ENCODE data around the gene FBXO46. TPM values are rescaled to one million over a fixed set of nuclear protein-coding genes. Genes with fewer than 3 reads are reported as not detected.

The FBXO46 gene
- polyA plus RNA-seq, 1 of the 3 experiments (the other 2 are of a cell fraction), result 5.6 TPM

DNA sequence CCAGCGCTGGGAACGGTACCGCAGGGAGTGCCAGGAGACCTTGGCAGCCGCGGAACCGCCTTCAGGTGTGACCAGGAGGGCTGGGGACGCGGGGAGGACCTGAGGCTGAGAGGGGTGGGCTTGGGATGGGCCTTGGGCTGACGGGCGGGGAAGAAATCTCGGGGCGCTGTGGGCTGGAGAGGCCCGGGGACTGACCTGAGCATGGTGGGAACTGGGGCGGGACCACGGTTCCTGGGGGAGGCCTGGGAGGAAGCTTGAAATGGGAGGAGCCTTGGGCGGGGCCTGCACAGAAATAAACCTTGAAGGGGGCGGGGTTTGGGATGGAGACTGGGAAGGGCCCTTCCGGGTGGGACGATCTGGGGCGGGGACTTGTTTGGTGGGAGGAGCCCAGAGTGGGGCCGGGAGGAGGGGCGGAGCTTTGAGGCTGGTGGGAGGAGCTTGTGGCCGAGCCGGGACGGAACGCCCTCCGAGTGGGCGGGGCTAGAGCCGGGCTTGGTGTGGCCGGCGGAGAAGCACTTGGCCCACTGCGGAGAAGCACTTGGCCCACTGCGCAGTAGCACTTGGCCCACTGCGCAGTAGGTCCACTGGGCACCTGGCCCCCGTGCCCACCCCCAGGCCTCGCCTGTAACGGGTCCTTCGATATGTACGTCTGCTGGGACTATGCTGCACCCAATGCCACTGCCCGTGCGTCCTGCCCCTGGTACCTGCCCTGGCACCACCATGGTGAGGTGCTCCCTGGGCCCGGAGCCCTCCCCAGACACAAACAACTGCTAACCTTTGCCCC is 59.8 kb downstream of the FBXO46 start:
- Histone ChIP-seq H3K9me3 (no peaks in the 10 kb centered on the region), H3K4me1 (ENCODE audit: control insufficient read depth in 1 of 2, insufficient read depth in 2 of 2, low read depth in 1 of 2, low read length in 1 of 2) (peaks cover 4 to 15% of the 10 kb centered on the region in 2 experiments; a peak in 2 of 4 replicates), H3K27me3 (ENCODE audit: insufficient read depth) (no peaks in the 10 kb centered on the region), H3F3A (replicated peaks; ENCODE audit: insufficient read depth) (peaks cover 4% of the 10 kb centered on the region), H3K9me2 (no peaks in the 10 kb centered on the region), H3K4me2 (no peak overlapping the region; the same call in 1 of the 2 replicates), H2AFZ (ENCODE audit: low read depth) (peak overlapping the region; percentile 56; the same call in 1 of the 2 replicates), H3K79me2 (ENCODE audit: insufficient read depth) (no peaks in the 10 kb centered on the region), H3K27ac (ENCODE audit: low read depth in 2 of 2, low read length in 1 of 2) (no peak overlapping the region; a peak in 1 of 4 replicates), H3K4me3 (ENCODE audit: low read depth in 2 of 2, low read length in 1 of 2) (peak overlapping the region in 1 of 2 experiments; percentile 30; a peak in 1 of 4 replicates), H3K36me3 (replicated peaks in 1 of 2; ENCODE audit: control insufficient read depth in 1 of 2, insufficient read depth in 2 of 2, low read length in 1 of 2) (no peaks in the 10 kb centered on the region), H3K9ac (no peak overlapping the region), H4K20me1 (ENCODE audit: insufficient read depth) (no peaks in the 10 kb centered on the region)
- TF ChIP-seq FOXM1 (IDR thresholded peaks at IDR 0.05; ENCODE audit: low read depth), result no peak
- peak; percentile 27; the same call in 1 of the 2 replicates for TF ChIP-seq ELF1 (IDR thresholded peaks at IDR 0.05)
- ChIA-PET CTCF (interaction anchor here (1.0 to 7.9 kb wide), 8 partner anchors 10 to 231 kb away, joined by 3 to 52 read pairs (median 4); partner anchors contain the start of genes QPCTL and SNRPD2), POLR2A (interaction anchor here (0.6 to 1.6 kb wide), 5 partner anchors 13 to 192 kb away, joined by 3 to 8 read pairs (median 4); partner anchors contain the start of genes QPCTL and SNRPD2)
- 31% methylated on average over 13 of the region's 42 CpGs for WGBS (ENCODE audit: low lambda C conversion rate)
- peak; percentile 99 for DNase-seq

DNA sequence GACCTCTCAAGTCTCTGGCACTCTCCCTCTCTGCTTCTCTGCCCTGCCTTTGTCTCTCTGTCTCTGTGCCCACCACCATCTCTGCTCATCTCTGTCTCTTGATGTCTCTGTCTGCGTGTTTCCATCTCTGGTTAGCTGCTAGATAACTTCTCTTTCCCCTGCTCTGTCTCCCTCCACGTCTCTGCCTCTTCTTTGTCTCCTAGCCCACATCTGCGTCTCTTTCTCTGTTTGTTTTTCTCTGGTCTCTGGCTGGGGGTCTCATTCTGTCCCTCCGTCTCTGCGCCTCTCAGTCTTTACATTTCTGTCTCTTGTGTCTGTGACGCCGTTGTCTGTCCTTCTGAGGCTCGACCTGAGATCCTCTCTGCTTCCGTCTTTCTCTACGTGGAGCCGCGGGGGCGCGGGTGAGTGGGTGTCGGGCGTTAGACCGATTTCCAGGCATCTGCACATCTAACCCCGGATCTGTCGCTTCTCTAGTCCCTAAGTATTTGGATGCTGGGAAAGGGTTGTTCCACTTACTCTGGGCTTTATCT is 62.3 kb downstream of the FBXO46 start:
- no peak for DNase-seq
- no peaks in the 10 kb centered on the region for H4K20me1 ChIP-seq (ENCODE audit: insufficient read depth)
- H3K27me3 ChIP-seq (ENCODE audit: insufficient read depth), result no peaks in the 10 kb centered on the region
- H3K9me3 ChIP-seq, result no peaks in the 10 kb centered on the region
- H3K4me3 ChIP-seq (ENCODE audit: low read depth in 2 of 2, low read length in 1 of 2), result peak overlapping the region; percentile 47 to 65
- no peaks in the 10 kb centered on the region for H3K79me2 ChIP-seq (ENCODE audit: insufficient read depth)
- CTCF ChIA-PET, result interaction anchor here (1.0 to 7.9 kb wide), 6 partner anchors 9 to 229 kb away, joined by 3 to 52 read pairs (median 7); partner anchors contain the start of genes QPCTL and SNRPD2
- no peak for TF ChIP-seq EP300 (IDR thresholded peaks at IDR 0.05; ENCODE audit: borderline replicate concordance in 1 of 2, low read depth in 1 of 2, low read length in 1 of 2)
- no peak for TF ChIP-seq MAX (IDR thresholded peaks at IDR 0.05; ENCODE audit: low read depth)
- TF ChIP-seq JUND (IDR thresholded peaks at IDR 0.05), result no peak
- no peak for TF ChIP-seq FOXJ3 (CRISPR knock-in tag; IDR thresholded peaks at IDR 0.05)
- H3K36me3 ChIP-seq (replicated peaks in 1 of 2; ENCODE audit: control insufficient read depth in 1 of 2, insufficient read depth in 2 of 2, low read length in 1 of 2), result no peaks in the 10 kb centered on the region
- no peaks in the 10 kb centered on the region for H3K9me2 ChIP-seq
- H3F3A ChIP-seq (replicated peaks; ENCODE audit: insufficient read depth), result peaks cover 4% of the 10 kb centered on the region
- H3K27ac ChIP-seq (ENCODE audit: low read depth in 2 of 2, low read length in 1 of 2), result no peak overlapping the region; a peak in 1 of 4 replicates
- POLR2A ChIA-PET, result no interaction called here
- H2AFZ ChIP-seq (ENCODE audit: low read depth), result peak overlapping the region; percentile 94
- H3K4me2 ChIP-seq, result peak overlapping the region; percentile 89
- peak overlapping the region; percentile 62 for H3K9ac ChIP-seq
- H3K4me1 ChIP-seq (ENCODE audit: control insufficient read depth in 1 of 2, insufficient read depth in 2 of 2, low read depth in 1 of 2, low read length in 1 of 2), result peaks cover 4 to 15% of the 10 kb centered on the region in 2 experiments; a peak in 2 of 4 replicates
- WGBS (ENCODE audit: low lambda C conversion rate), result 2% methylated on average over 19 of the region's 19 CpGs

GRCh38 chr19:45667620-45668341 is 62.9 kb downstream of the FBXO46 start, which contains the start of gene GIPR:
Gene GIPR, plus strand, starts transcription at chr19:45668221. Its CDS starts 1,300 bp downstream, at chr19:45669521.
- Histone ChIP-seq H3K9ac (peak within 1 kb of the TSS; percentile 62), H3F3A (replicated peaks; ENCODE audit: insufficient read depth) (peaks cover 4% of the 10 kb centered on the region), H3K4me2 (peak within 1 kb of the TSS; percentile 89), H3K36me3 (replicated peaks in 1 of 2; ENCODE audit: control insufficient read depth in 1 of 2, insufficient read depth in 2 of 2, low read length in 1 of 2) (no peaks in the 10 kb centered on the region), H3K79me2 (ENCODE audit: insufficient read depth) (no peaks in the 10 kb centered on the region), H3K9me3 (no peaks in the 10 kb centered on the region), H3K4me3 (ENCODE audit: low read depth in 2 of 2, low read length in 1 of 2) (peak within 1 kb of the TSS; percentile 47 to 65), H3K27me3 (ENCODE audit: insufficient read depth) (no peaks in the 10 kb centered on the region), H2AFZ (ENCODE audit: low read depth) (peak within 1 kb of the TSS; percentile 94), H3K9me2 (no peaks in the 10 kb centered on the region), H3K27ac (ENCODE audit: low read depth in 2 of 2, low read length in 1 of 2) (no peak within 1 kb of the TSS; a peak in 1 of 4 replicates), H4K20me1 (ENCODE audit: insufficient read depth) (no peaks in the 10 kb centered on the region), H3K4me1 (ENCODE audit: control insufficient read depth in 1 of 2, insufficient read depth in 2 of 2, low read depth in 1 of 2, low read length in 1 of 2) (peaks cover 4 to 15% of the 10 kb centered on the region in 2 experiments; a peak in 2 of 4 replicates)
- CTCF ChIA-PET, result interaction anchor here (1.0 to 7.9 kb wide), 4 partner anchors 12 to 228 kb away, joined by 3 to 52 read pairs (median 5); no protein-coding TSS in a partner anchor
- peak; percentile 74 for DNase-seq
- WGBS (ENCODE audit: low lambda C conversion rate), result 91% methylated on average over 3 of the region's 15 CpGs
- POLR2A ChIA-PET, result interaction anchor here (0.8 kb wide), 1 partner anchor 10 kb away, joined by 3 read pairs; no protein-coding TSS in a partner anchor
- no peak for TF ChIP-seq YY1 (IDR thresholded peaks at IDR 0.05; ENCODE audit: low read depth)
- TF ChIP-seq RAD21 (IDR thresholded peaks at IDR 0.05; ENCODE audit: low read length), result no peak
- TF ChIP-seq RXRA (IDR thresholded peaks at IDR 0.05; ENCODE audit: borderline replicate concordance, low read depth), result no peak
- TF ChIP-seq JUND (IDR thresholded peaks at IDR 0.05), result no peak
- peak; percentile 49; the same call in 1 of the 2 replicates for TF ChIP-seq MXI1 (IDR thresholded peaks at IDR 0.05; ENCODE audit: low read depth, low read length)
- no peak for TF ChIP-seq NRF1 (IDR thresholded peaks at IDR 0.05; ENCODE audit: low read depth, low read length)
- peak; percentile 28; the same call in 1 of the 2 replicates for TF ChIP-seq PBX3 (IDR thresholded peaks at IDR 0.05)
- TF ChIP-seq GATA2 (CRISPR knock-in tag; IDR thresholded peaks at IDR 0.05), result no peak
